Lower lobe of right lung (tissue), 2 donors: ENCODE results near the gene PRICKLE3. TPM values are rescaled to one million over a fixed set of nuclear protein-coding genes. Genes with fewer than 3 reads are reported as not detected.

ENCODE experiments used
- ATAC-seq, 2 donors: fragments of 200-7000 bp; cut with Tn5 transposase; one replicate each; pipeline ENCODE4 v1.9.1; 2020 to 2022; ENCODE audit warnings: mild to moderate bottlenecking in 2 of 2, moderate library complexity in 2 of 2
- DNase-seq: peaks from one replicate; pipeline ENCODE4 v3.0.0-alpha.2; 2020
- H3K27ac ChIP-seq: fragments of 200-600 bp; one replicate; pipeline ENCODE4 v1.8.0; 2022
- H3K27me3 ChIP-seq: fragments of 200-600 bp; one replicate; pipeline ENCODE4 v1.8.0; 2022; ENCODE audit warnings: low read depth
- H3K36me3 ChIP-seq: fragments of 200-600 bp; one replicate; pipeline ENCODE4 v1.8.0; 2022; ENCODE audit warnings: mild to moderate bottlenecking
- H3K4me1 ChIP-seq: fragments of 200-600 bp; one replicate; pipeline ENCODE4 v1.8.0; 2022
- H3K4me3 ChIP-seq: fragments of 200-600 bp; one replicate; pipeline ENCODE4 v1.8.0; 2022; ENCODE audit warnings: mild to moderate bottlenecking
- H3K9me3 ChIP-seq: fragments of 200-600 bp; one replicate; pipeline ENCODE4 v1.8.0; 2022
- CTCF ChIP-seq: fragments of 200-600 bp; IDR thresholded peaks from one replicate; pipeline ENCODE4 v1.8.0; 2022; ENCODE audit warnings: antibody characterized with exemption, mild to moderate bottlenecking
- intact Hi-C: fragments of 100-400 bp; cut with DNase I; formaldehyde crosslinking; loops from one replicate; pipeline ENCODE4 v1.11.0; 2022
- total RNA-seq: library from RNA; stranded (reverse); fragmentation: NEBNext Ultra II Directional; extraction: Animal tissue kit (Norgen Biotek cat#: 25700); gene quantifications from one replicate; pipeline ENCODE4 v1.2.1, GENCODE V29; 2021
- donor health status: DM: no; HTN: yes; CAD: no; lungs with severe emphysema.

The PRICKLE3 gene
- total RNA-seq, 1 donor from 2014 or later = 13.1 TPM

DNA sequence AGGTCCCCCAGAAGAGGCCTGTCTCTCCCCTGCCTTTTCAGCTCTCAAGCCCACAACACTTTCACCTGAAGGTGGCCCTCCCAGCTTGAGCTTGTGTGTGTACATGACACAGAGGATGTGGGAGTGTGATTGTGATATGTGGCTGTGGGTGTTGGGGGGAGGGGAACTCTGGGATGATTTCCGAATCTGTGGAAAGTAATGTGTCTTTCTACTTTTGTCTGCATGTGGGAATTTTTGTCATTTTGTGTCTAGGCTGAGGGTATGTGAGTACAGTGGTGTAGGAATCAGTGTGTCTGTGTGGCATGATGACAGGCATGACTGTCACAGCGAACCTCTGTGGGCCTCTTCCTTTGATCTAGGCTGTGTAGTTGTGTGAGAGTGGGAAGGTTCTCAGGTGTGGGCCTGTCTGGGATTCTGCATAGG, 7.4 kb upstream of the PRICKLE3 start:
- Histone ChIP-seq H3K36me3 (no peaks in the 10 kb centered on the region), H3K27me3 (no peaks in the 10 kb centered on the region), H3K4me3 (no peak overlapping the region), H3K27ac (no peak overlapping the region), H3K4me1 (peaks cover 5% of the 10 kb centered on the region), H3K9me3 (no peaks in the 10 kb centered on the region)
- no peak for DNase-seq
- intact Hi-C loops = no loop called here
- ATAC-seq = no peak
- TF ChIP-seq CTCF = no peak

DNA sequence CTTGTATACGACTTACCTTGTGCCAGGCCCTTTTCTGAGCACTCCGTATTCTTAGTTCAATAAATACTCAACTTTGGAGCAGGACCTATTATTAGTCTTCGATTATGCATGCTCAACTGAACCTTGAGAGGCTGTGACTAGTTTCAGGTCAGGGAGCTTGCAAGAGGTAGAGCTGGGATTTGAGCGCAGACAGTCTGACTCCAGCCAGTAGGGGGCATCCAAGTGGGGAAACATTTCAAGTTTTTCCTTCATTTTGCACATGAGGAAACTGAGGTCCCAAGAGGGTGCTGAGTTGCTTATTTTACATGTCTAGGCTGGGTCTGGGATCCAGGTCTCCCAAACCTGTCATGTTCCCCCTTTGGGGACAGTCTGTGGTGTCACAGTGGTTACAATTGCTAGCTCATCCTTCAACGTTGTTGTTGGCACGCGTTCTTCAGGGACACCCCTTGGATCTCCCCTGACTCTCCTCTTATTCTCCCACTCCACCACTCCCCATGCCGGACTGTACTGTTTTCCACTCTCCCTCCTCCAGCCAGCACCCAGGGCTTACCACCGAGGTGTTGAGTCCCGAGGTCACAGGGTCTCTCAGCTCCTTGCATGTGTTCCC, 6.7 kb upstream of the PRICKLE3 start:
- peak; percentile 50 for TF ChIP-seq CTCF
- H3K4me1 ChIP-seq = peaks cover 5% of the 10 kb centered on the region
- no peak overlapping the region for H3K27ac ChIP-seq
- intact Hi-C loops = no loop called here
- ATAC-seq (no peak), DNase-seq (no peak)
- H3K4me3 ChIP-seq = no peak overlapping the region
- H3K27me3 ChIP-seq = no peaks in the 10 kb centered on the region
- H3K9me3 ChIP-seq = no peaks in the 10 kb centered on the region
- H3K36me3 ChIP-seq = no peaks in the 10 kb centered on the region

GRCh38 chrX:49191574-49192011, 5.4 kb upstream of the PRICKLE3 start:
- Histone ChIP-seq H3K9me3 (no peaks in the 10 kb centered on the region), H3K4me3 (peak overlapping the region; percentile 66), H3K27me3 (no peaks in the 10 kb centered on the region), H3K36me3 (no peaks in the 10 kb centered on the region), H3K4me1 (peaks cover 5% of the 10 kb centered on the region), H3K27ac (peak overlapping the region; percentile 89)
- intact Hi-C loops = no loop called here
- ATAC-seq (peak in 1 of 2 donors; percentile 3), DNase-seq (no peak)
- no peak for TF ChIP-seq CTCF

GRCh38 chrX:49190821-49191573, 4.8 kb upstream of the PRICKLE3 start:
- intact Hi-C loops = no loop called here
- H3K27ac ChIP-seq = peak overlapping the region; percentile 89
- H3K9me3 ChIP-seq = no peaks in the 10 kb centered on the region
- H3K4me3 ChIP-seq = peak overlapping the region; percentile 66
- no peaks in the 10 kb centered on the region for H3K36me3 ChIP-seq
- no peak for TF ChIP-seq CTCF
- ATAC-seq = peak; percentile 92 to 94
- H3K4me1 ChIP-seq = peaks cover 5% of the 10 kb centered on the region
- peak; percentile 92 for DNase-seq
- H3K27me3 ChIP-seq = no peaks in the 10 kb centered on the region

GRCh38 chrX:49189606-49190005, 3.4 kb upstream of the PRICKLE3 start:
- DNase-seq (no peak), ATAC-seq (no peak)
- Histone ChIP-seq H3K27ac (peak overlapping the region; percentile 78), H3K4me1 (peaks cover 12% of the 10 kb centered on the region), H3K27me3 (no peaks in the 10 kb centered on the region), H3K9me3 (no peaks in the 10 kb centered on the region), H3K4me3 (peak overlapping the region; percentile 53), H3K36me3 (no peaks in the 10 kb centered on the region)
- intact Hi-C loops = no loop called here
- no peak for TF ChIP-seq CTCF
